Gastrocnemius medialis (tissue), 4 donors: Measurements from ENCODE around the gene DDX24.

Experiments
- POLR2A ChIP-seq, 2 donors: fragments of 450-650 bp; IDR thresholded peaks; one replicate each; pipeline ENCODE4 v1.6.1; 2017; ENCODE audit warnings: antibody characterized with exemption in 2 of 2, mild to moderate bottlenecking in 2 of 2, moderate library complexity in 2 of 2
- TF ChIP-seq, protein P1 (sequence below), 5 experiments: fragments of 450-650 bp in 3 of 5; fragments of 200-600 bp in 2 of 5; sonication (generic) in 2 of 5; IDR thresholded peaks in 4 of 5; conservative IDR thresholded peaks in 1 of 5; 1 replicate in 4 of 5; 2 replicates in 1 of 5; pipeline ENCODE4 v1.5.1; 2016 to 2019; ENCODE audit warnings: antibody characterized with exemption in 5 of 5, mild to moderate bottlenecking in 3 of 5, moderate library complexity in 3 of 5

DNA sequence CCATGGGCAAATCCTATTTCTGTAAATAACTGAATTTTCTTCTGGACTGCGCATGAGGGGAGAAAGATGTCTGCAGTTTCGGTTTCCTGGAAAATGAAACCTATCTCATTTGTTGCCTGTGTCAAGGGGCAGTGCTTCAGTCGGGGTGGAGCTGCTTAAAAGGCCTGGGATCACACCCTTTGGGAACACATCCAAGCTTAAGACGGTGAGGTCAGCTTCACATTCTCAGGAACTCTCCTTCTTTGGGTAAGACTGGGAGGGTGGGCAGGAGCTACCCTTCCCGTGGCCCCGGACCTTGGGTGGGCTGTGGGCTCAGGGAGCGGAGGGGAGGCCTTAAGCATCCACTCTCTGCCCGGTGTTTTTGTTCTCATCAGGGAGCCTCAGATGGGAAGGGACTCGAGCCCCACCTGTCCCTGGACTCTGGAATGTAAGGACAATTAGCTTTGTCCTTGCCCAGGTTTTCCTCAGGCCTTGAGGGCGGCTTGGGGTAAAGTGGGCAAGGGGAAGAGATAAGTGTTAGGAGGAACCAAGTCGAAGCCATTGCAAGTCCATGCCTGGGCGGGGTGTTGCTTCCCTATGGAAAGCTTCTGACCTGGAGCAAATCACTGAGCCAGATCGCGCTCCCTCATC is 29.7 kb upstream of the DDX24 start, which contains the start of gene IFI27:
- peak; percentile 57 to 74 for TF ChIP-seq POLR2A (IDR thresholded peaks at IDR 0.05)
- TF ChIP-seq, protein P1, sequence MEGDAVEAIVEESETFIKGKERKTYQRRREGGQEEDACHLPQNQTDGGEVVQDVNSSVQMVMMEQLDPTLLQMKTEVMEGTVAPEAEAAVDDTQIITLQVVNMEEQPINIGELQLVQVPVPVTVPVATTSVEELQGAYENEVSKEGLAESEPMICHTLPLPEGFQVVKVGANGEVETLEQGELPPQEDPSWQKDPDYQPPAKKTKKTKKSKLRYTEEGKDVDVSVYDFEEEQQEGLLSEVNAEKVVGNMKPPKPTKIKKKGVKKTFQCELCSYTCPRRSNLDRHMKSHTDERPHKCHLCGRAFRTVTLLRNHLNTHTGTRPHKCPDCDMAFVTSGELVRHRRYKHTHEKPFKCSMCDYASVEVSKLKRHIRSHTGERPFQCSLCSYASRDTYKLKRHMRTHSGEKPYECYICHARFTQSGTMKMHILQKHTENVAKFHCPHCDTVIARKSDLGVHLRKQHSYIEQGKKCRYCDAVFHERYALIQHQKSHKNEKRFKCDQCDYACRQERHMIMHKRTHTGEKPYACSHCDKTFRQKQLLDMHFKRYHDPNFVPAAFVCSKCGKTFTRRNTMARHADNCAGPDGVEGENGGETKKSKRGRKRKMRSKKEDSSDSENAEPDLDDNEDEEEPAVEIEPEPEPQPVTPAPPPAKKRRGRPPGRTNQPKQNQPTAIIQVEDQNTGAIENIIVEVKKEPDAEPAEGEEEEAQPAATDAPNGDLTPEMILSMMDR (IDR thresholded peaks at IDR 0.05 in 4 of 5, conservative IDR thresholded peaks at IDR 0.05 in 1 of 5): no peak
